HEK293 (cell line): ENCODE data around the gene VPS26C.

Experiments used
- CTCF ChIP-seq: fragments of 450-650 bp; formaldehyde crosslinking; IDR thresholded peaks from 2 replicates; pipeline ENCODE4 v1.5.1; 2016; ENCODE audit warnings: missing biosample characterization, missing genetic modification characterization
- GLIS2 ChIP-seq: fragments of 450-650 bp; formaldehyde crosslinking; IDR thresholded peaks from 2 replicates; pipeline ENCODE4 v1.5.1; 2016; ENCODE audit warnings: missing biosample characterization, missing genetic modification characterization
- KLF1 ChIP-seq: fragments of 450-650 bp; formaldehyde crosslinking; IDR thresholded peaks from 2 replicates; pipeline ENCODE4 v1.5.1; 2016; ENCODE audit warnings: missing biosample characterization, missing genetic modification characterization
- KLF17 ChIP-seq: fragments of 450-650 bp; formaldehyde crosslinking; IDR thresholded peaks from 2 replicates; pipeline ENCODE4 v1.5.1; 2016; ENCODE audit warnings: missing biosample characterization, missing genetic modification characterization
- OSR2 ChIP-seq: fragments of 450-650 bp; formaldehyde crosslinking; IDR thresholded peaks from 2 replicates; pipeline ENCODE4 v1.5.1; 2016; ENCODE audit warnings: missing biosample characterization, missing genetic modification characterization
- PBX3 ChIP-seq: sonication (generic); formaldehyde crosslinking; IDR thresholded peaks from 2 replicates; pipeline ENCODE4 v1.8.1; 2022; ENCODE audit warnings: mild to moderate bottlenecking, moderate library complexity, missing genetic modification reagents
- RBAK ChIP-seq: fragments of 450-650 bp; formaldehyde crosslinking; IDR thresholded peaks from 2 replicates; pipeline ENCODE4 v1.5.1; 2016; ENCODE audit warnings: missing biosample characterization, missing genetic modification characterization
- REST ChIP-seq: fragments of 450-650 bp; formaldehyde crosslinking; IDR thresholded peaks from 2 replicates; pipeline ENCODE4 v1.5.1; 2016; ENCODE audit warnings: missing biosample characterization, missing genetic modification characterization
- SP3 ChIP-seq: fragments of 450-650 bp; formaldehyde crosslinking; IDR thresholded peaks from 2 replicates; pipeline ENCODE4 v1.5.1; 2016; ENCODE audit warnings: missing biosample characterization, missing genetic modification characterization
- ZBTB6 ChIP-seq: fragments of 450-650 bp; formaldehyde crosslinking; IDR thresholded peaks from 2 replicates; pipeline ENCODE4 v1.5.1; 2017; ENCODE audit warnings: missing biosample characterization, missing genetic modification characterization
- ZBTB8A ChIP-seq: fragments of 450-650 bp; formaldehyde crosslinking; IDR thresholded peaks from 2 replicates; pipeline ENCODE4 v1.5.1; 2016; ENCODE audit warnings: missing biosample characterization, missing genetic modification characterization
- ZEB2 ChIP-seq: fragments of 450-650 bp; formaldehyde crosslinking; IDR thresholded peaks from 2 replicates; pipeline ENCODE4 v1.5.1; 2016; ENCODE audit warnings: missing biosample characterization, missing genetic modification characterization
- ZFP69B ChIP-seq: fragments of 450-650 bp; formaldehyde crosslinking; IDR thresholded peaks from 2 replicates; pipeline ENCODE4 v1.5.1; 2016; ENCODE audit warnings: missing biosample characterization, missing genetic modification characterization
- ZNF114 ChIP-seq: fragments of 450-650 bp; formaldehyde crosslinking; IDR thresholded peaks from 2 replicates; pipeline ENCODE4 v1.5.0; 2017; ENCODE audit warnings: missing biosample characterization, missing genetic modification characterization
- ZNF121 ChIP-seq: fragments of 450-650 bp; formaldehyde crosslinking; IDR thresholded peaks from 2 replicates; pipeline ENCODE4 v1.5.1; 2016; ENCODE audit warnings: missing biosample characterization, missing genetic modification characterization
- ZNF140 ChIP-seq: fragments of 450-650 bp; formaldehyde crosslinking; IDR thresholded peaks from 2 replicates; pipeline ENCODE4 v1.5.1; 2016; ENCODE audit warnings: missing biosample characterization, missing genetic modification characterization
- ZNF169 ChIP-seq: fragments of 450-650 bp; formaldehyde crosslinking; IDR thresholded peaks from 2 replicates; pipeline ENCODE4 v1.5.1; 2016; ENCODE audit warnings: missing biosample characterization, missing genetic modification characterization
- ZNF211 ChIP-seq: fragments of 450-650 bp; formaldehyde crosslinking; IDR thresholded peaks from 2 replicates; pipeline ENCODE4 v1.5.1; 2016; ENCODE audit warnings: low read depth, missing biosample characterization, missing genetic modification characterization
- ZNF239 ChIP-seq: fragments of 450-650 bp; formaldehyde crosslinking; IDR thresholded peaks from 2 replicates; pipeline ENCODE4 v1.5.1; 2016; ENCODE audit warnings: missing biosample characterization, missing genetic modification characterization
- ZNF311 ChIP-seq: fragments of 450-650 bp; formaldehyde crosslinking; IDR thresholded peaks from 2 replicates; pipeline ENCODE4 v1.5.1; 2017; ENCODE audit warnings: missing biosample characterization, missing genetic modification characterization, borderline replicate concordance
- ZNF530 ChIP-seq: fragments of 450-650 bp; formaldehyde crosslinking; IDR thresholded peaks from 2 replicates; pipeline ENCODE4 v1.5.1; 2016; ENCODE audit warnings: low read depth, missing biosample characterization, missing genetic modification characterization
- ZNF561 ChIP-seq: fragments of 450-650 bp; IDR thresholded peaks from 2 replicates; pipeline ENCODE4 v1.5.1; 2018; ENCODE audit warnings: missing biosample characterization, missing genetic modification characterization, borderline replicate concordance
- ZNF571 ChIP-seq: fragments of 450-650 bp; formaldehyde crosslinking; IDR thresholded peaks from 2 replicates; pipeline ENCODE4 v1.5.0; 2017; ENCODE audit warnings: missing biosample characterization, missing genetic modification characterization
- ZNF626 ChIP-seq: fragments of 450-650 bp; sonication (Bioruptor Pico); formaldehyde crosslinking; IDR thresholded peaks from 2 replicates; pipeline ENCODE4 v1.5.1; 2018; ENCODE audit warnings: missing biosample characterization, missing genetic modification characterization, inconsistent platforms
- ZNF654 ChIP-seq: fragments of 450-650 bp; formaldehyde crosslinking; IDR thresholded peaks from 2 replicates; pipeline ENCODE4 v1.5.1; 2016; ENCODE audit warnings: low read depth, missing biosample characterization, missing genetic modification characterization
- ZNF777 ChIP-seq: fragments of 450-650 bp; formaldehyde crosslinking; IDR thresholded peaks from 2 replicates; pipeline ENCODE4 v1.5.1; 2017; ENCODE audit warnings: missing biosample characterization, missing genetic modification characterization, borderline replicate concordance
- ZNF843 ChIP-seq: fragments of 450-650 bp; formaldehyde crosslinking; IDR thresholded peaks from 2 replicates; pipeline ENCODE4 v1.5.1; 2016; ENCODE audit warnings: missing biosample characterization, missing genetic modification characterization
- ZSCAN16 ChIP-seq: fragments of 450-650 bp; formaldehyde crosslinking; IDR thresholded peaks from 2 replicates; pipeline ENCODE4 v1.5.1; 2016; ENCODE audit warnings: missing biosample characterization, missing genetic modification characterization
- ZSCAN30 ChIP-seq: fragments of 450-650 bp; IDR thresholded peaks from 2 replicates; pipeline ENCODE4 v1.5.1; 2018; ENCODE audit warnings: missing biosample characterization, mild to moderate bottlenecking, missing genetic modification characterization, moderate library complexity

Gene VPS26C

GRCh38 chr21:37266515-37267221 lies 466 bp downstream of the VPS26C start (continued):
- no peak for TF ChIP-seq ZSCAN16 (tag by site-specific recombination)
- TF ChIP-seq ZBTB8A (tag by site-specific recombination): no peak
- 0 out of 2 replicates have a peak, but pooled peaks have one; percentile 4 for TF ChIP-seq OSR2 (tag by site-specific recombination)
- TF ChIP-seq ZNF211: no peak
- no peak for TF ChIP-seq RBAK (tag by site-specific recombination)
- no peak for TF ChIP-seq CTCF (tag by site-specific recombination)
- TF ChIP-seq ZNF626 (tag by site-specific recombination): no peak
- no peak for TF ChIP-seq ZNF140 (tag by site-specific recombination)
- TF ChIP-seq ZNF530 (tag by site-specific recombination): no peak
- TF ChIP-seq ZNF561 (tag by site-specific recombination): peak; percentile 49; the same call in 1 of the 2 replicates
- TF ChIP-seq ZNF843 (tag by site-specific recombination): no peak
- peak; percentile 35; the same call in 1 of the 2 replicates for TF ChIP-seq PBX3 (CRISPR knock-in tag)
- TF ChIP-seq ZNF311 (tag by site-specific recombination): no peak
- no peak for TF ChIP-seq ZNF239
- TF ChIP-seq ZNF654: no peak
- TF ChIP-seq ZNF571 (tag by site-specific recombination): no peak
- TF ChIP-seq KLF17 (tag by site-specific recombination): no peak
- no peak for TF ChIP-seq SP3 (tag by site-specific recombination)
- no peak for TF ChIP-seq ZSCAN30 (tag by site-specific recombination)
- TF ChIP-seq ZNF121 (tag by site-specific recombination): peak; percentile 69
- no peak for TF ChIP-seq REST
- no peak for TF ChIP-seq ZNF114 (tag by site-specific recombination)
- no peak for TF ChIP-seq ZNF169
- TF ChIP-seq ZFP69B (tag by site-specific recombination): no peak
- TF ChIP-seq ZEB2 (tag by site-specific recombination): no peak
- TF ChIP-seq ZNF777: no peak
- TF ChIP-seq KLF1 (tag by site-specific recombination): no peak
- TF ChIP-seq ZBTB6 (tag by site-specific recombination): peak; percentile 55; the same call in 1 of the 2 replicates
- no peak for TF ChIP-seq GLIS2
